Panc1 (cell line): ENCODE measurements around the gene JPT2.

ENCODE experiments used
- CTCF ChIP-seq: fragments of 450-650 bp; IDR thresholded peaks from 2 replicates; pipeline ENCODE4 v1.5.1; 2017; ENCODE audit warnings: mild to moderate bottlenecking
- POLR2AphosphoS5 ChIP-seq: IDR thresholded peaks from 2 replicates; pipeline ENCODE4 v1.6.1; 2012; ENCODE audit warnings: mild to moderate bottlenecking, low read depth, low read length, moderate library complexity
- REST ChIP-seq, 2 experiments: IDR thresholded peaks; 2 replicates each; pipeline ENCODE4 v1.6.1; 2011 to 2012; ENCODE audit warnings: low read depth in 2 of 2, control low read depth in 1 of 2, low read length in 1 of 2, mild to moderate bottlenecking in 1 of 2, moderate library complexity in 1 of 2; ENCODE audit not compliant: insufficient read depth in 1 of 2
- TCF7L2 ChIP-seq: IDR thresholded peaks from 2 replicates; pipeline ENCODE4 v1.6.1; 2011; ENCODE audit warnings: mild to moderate bottlenecking, low read depth, low read length, inconsistent platforms

DNA sequence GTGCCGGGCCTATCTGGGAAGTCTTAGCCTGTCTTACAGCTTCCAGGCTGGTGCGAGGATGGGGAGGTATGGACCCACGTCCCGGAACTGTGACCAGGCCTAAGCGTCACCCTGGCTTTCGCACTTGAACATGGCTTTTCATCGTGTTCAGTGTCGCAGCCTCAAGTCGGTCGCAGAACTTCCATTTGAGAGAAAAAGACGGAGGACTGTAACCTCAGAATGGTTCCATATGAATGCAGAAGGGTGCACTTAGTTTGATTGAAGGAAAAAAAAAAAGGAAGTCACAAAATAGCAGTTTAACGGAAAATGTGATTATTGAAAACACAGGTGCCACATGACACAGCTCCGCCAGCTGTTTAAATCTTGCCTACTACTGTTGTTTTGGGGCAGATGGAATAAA, 30.2 kb upstream of the JPT2 start:
- TF ChIP-seq REST (IDR thresholded peaks at IDR 0.05; ENCODE audit: insufficient read depth in 1 of 2, low read depth in 2 of 2, low read length in 1 of 2) (no peak), CTCF (no peak), POLR2AphosphoS5 (no peak), TCF7L2 (no peak)
